ENCODE measurements around the gene CREB3L2. TPM values are rescaled to one million over a fixed set of nuclear protein-coding genes. Genes with fewer than 3 reads are reported as not detected.
A peak's percentile ranks its signal among the peaks of the same experiment; 100 is the strongest.
"Not testable (repeated sequence)": the region's sequence is repeated elsewhere in the genome, so short reads cannot be mapped to it uniquely, and the experiment has no call there.

Gene CREB3L2
- total RNA-seq, 1 donor from 2014 or later: 28.9 TPM

DNA sequence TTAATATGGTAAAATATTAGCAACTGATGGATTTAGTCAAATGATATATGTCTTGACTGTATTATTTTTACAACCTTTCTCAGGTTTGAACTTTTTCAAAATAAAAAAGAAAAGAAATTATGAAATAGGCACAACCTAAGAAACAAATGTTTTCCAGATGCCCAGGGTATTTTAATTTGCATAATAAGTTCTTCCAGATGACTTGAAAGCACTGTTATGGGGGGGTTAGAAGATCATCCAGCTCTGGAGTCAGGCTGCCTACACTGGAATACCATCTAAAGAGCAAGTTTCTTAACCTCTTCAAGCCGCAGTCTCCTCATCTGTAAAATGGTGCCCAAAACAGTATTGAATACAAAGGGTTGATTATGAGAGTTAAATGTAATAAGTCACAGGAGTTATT lies 32.1 kb downstream of the CREB3L2 start:
- Histone ChIP-seq H3K9me3 (replicated peaks) (no peaks in the 10 kb centered on the region), H3K27me3 (ENCODE audit: low read depth) (no peaks in the 10 kb centered on the region), H3K36me3 (no peaks in the 10 kb centered on the region), H3K27ac (replicated peaks) (peak overlapping the region; percentile 39), H3K4me3 (no peak overlapping the region), H3K4me1 (peaks cover 89% of the 10 kb centered on the region)
- intact Hi-C loops (cut with micrococcal nuclease): no loop called here
- TF ChIP-seq, protein P1, sequence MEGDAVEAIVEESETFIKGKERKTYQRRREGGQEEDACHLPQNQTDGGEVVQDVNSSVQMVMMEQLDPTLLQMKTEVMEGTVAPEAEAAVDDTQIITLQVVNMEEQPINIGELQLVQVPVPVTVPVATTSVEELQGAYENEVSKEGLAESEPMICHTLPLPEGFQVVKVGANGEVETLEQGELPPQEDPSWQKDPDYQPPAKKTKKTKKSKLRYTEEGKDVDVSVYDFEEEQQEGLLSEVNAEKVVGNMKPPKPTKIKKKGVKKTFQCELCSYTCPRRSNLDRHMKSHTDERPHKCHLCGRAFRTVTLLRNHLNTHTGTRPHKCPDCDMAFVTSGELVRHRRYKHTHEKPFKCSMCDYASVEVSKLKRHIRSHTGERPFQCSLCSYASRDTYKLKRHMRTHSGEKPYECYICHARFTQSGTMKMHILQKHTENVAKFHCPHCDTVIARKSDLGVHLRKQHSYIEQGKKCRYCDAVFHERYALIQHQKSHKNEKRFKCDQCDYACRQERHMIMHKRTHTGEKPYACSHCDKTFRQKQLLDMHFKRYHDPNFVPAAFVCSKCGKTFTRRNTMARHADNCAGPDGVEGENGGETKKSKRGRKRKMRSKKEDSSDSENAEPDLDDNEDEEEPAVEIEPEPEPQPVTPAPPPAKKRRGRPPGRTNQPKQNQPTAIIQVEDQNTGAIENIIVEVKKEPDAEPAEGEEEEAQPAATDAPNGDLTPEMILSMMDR (IDR thresholded peaks at IDR 0.05; ENCODE audit: borderline replicate concordance): no peak
- no peak for DNase-seq

DNA sequence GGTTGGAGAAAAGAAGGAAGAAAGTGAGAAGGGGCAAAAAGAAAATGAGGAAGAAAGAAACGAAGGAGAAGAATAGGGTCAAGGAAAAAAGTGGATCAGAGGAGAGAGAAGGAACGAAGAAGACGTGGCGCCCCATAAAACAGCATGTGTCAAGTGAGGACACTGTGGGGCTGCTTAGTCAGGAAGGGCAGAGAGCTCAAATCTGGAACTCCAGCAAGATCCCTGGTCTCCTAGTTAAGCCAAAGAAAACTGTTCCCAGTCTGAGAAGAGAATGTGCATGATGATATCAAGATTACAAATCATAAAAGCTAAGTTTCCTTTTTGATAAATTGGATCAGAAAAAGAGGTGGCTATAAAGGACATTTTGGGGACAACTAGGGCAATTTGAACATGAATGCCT lies 33.0 kb downstream of the CREB3L2 start:
- intact Hi-C loops (cut with micrococcal nuclease): no loop called here
- Histone ChIP-seq H3K27me3 (ENCODE audit: low read depth) (no peaks in the 10 kb centered on the region), H3K4me1 (peaks cover 87% of the 10 kb centered on the region), H3K9me3 (replicated peaks) (no peaks in the 10 kb centered on the region), H3K27ac (replicated peaks) (peak overlapping the region; percentile 39), H3K4me3 (no peak overlapping the region), H3K36me3 (no peaks in the 10 kb centered on the region)
- DNase-seq: no peak
- TF ChIP-seq, protein P1 (IDR thresholded peaks at IDR 0.05; ENCODE audit: borderline replicate concordance): no peak

DNA sequence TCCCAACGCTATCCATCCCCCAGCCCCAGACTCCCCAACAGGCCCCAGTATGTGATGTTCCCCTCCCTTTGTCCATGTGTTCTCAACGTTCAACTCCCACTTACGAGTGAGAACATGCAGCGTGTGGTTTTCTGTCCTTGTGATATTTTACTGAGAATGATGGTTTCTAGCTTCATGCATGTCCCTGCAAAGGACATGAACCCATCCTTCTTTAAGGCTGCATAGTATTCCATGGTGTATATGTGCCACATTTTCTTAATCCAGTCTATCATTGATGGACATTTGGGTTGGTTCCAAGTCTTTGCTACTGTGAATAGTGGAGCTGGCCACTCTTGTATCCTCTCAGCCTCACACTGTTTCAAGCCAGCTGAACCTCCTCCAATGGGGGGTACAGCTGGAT lies 33.5 kb downstream of the CREB3L2 start:
- intact Hi-C loops (cut with micrococcal nuclease); DNase-seq: not testable (repeated sequence)

DNA sequence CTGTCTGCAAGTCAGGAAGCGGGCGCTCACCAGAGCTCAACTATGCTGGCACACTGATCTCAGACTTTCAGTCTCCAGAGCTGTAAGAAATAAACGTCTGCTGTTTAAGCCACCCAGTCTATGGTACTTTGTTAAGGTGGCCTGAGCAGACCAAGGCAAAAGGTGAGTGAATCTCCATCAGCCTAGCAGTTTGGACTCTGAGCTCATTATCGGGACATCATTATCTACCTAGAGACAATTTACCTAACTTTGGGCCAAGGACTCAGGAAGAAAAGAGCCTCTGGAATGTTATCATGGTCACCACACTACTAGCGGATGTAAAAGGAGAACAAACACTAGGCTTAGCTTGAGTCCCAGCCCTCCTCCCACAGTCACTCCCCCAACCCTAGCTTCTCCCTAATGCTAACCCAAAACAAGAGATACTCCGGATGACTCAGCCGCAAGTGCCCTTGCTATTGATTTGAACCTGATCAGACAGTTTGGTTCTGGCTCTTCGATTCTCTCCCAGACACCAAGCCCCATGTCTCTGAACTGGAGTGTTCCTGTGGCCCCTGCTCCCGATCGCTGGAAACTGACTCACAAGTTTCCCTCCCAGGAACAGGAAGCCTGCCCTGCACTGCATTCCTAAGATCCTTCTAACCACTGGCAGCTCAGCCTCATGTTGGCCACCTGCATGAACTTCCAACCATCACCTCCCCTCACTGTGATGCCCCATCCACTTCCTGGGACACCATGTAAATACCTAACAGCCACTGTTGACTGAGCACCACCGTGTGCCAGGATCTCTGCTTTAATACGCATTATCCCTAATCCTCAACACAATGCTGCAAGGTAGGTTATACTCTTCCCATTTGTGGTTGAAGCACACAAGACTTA lies 34.5 kb downstream of the CREB3L2 start:
- intact Hi-C loops (cut with micrococcal nuclease): no loop called here
- Histone ChIP-seq H3K4me1 (peaks cover 94% of the 10 kb centered on the region), H3K9me3 (replicated peaks) (no peaks in the 10 kb centered on the region), H3K4me3 (no peak overlapping the region), H3K27me3 (ENCODE audit: low read depth) (no peaks in the 10 kb centered on the region), H3K36me3 (no peaks in the 10 kb centered on the region), H3K27ac (replicated peaks) (no peak overlapping the region)
- TF ChIP-seq, protein P1 (IDR thresholded peaks at IDR 0.05; ENCODE audit: borderline replicate concordance): no peak
- no peak for DNase-seq

More for the DNA sequence above, 33.5 kb downstream of the CREB3L2 start:
- H3K36me3 ChIP-seq; H3K27me3 ChIP-seq (ENCODE audit: low read depth); H3K4me3 ChIP-seq; H3K9me3 ChIP-seq (replicated peaks): not testable (repeated sequence)
- H3K27ac ChIP-seq (replicated peaks): peak overlapping the region; percentile 37
- peaks cover 89% of the 10 kb centered on the region for H3K4me1 ChIP-seq

DNA sequence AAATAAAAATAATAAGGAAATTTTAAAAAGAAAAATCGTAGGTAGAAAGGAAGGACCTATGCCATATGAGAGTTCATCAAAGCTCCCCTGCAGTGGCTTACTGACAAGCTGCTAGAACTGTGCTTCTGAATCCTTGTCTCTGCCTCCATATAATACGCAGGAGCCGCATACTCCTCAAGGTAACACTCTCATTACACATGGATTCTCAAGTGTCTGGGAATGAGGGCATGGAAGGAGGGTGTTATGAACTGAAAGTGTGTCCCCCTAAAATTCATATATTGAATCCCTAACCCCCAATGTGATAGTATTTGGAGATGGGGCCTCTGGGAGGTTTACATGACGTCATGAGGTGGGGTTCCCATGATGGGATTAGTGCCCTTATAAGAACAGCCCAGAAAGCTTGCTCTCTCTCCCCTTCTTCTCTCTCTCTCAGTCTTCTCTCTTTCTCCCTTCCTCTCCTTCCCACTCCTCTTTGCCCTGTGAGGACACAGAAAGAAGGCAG lies 35.2 kb downstream of the CREB3L2 start:
- TF ChIP-seq, protein P1 (IDR thresholded peaks at IDR 0.05; ENCODE audit: borderline replicate concordance): no peak
- DNase-seq: no peak
- Histone ChIP-seq H3K36me3 (no peaks in the 10 kb centered on the region), H3K27ac (replicated peaks) (no peak overlapping the region), H3K4me1 (peaks cover 90% of the 10 kb centered on the region), H3K27me3 (ENCODE audit: low read depth) (no peaks in the 10 kb centered on the region), H3K9me3 (replicated peaks) (no peaks in the 10 kb centered on the region), H3K4me3 (no peak overlapping the region)
- intact Hi-C loops (cut with micrococcal nuclease): no loop called here

Data from left ventricle myocardium inferior (tissue), 1 donor.